ENCODE measurements around the gene MEOX1.
A peak's percentile ranks its signal among the peaks of the same experiment; 100 is the strongest.

The MEOX1 gene

GRCh38 chr17:43680461-43680860 lies 18.7 kb upstream of the MEOX1 start:
- no peak for DNase-seq (ENCODE audit: low read depth in 2 of 2)

GRCh38 chr17:43679911-43680310 lies 18.2 kb upstream of the MEOX1 start:
- no peak for DNase-seq (ENCODE audit: low read depth in 2 of 2)

GRCh38 chr17:43679401-43679800 lies 17.7 kb upstream of the MEOX1 start:
- no peak for DNase-seq (ENCODE audit: low read depth in 2 of 2)

GRCh38 chr17:43676471-43676870 lies 14.7 kb upstream of the MEOX1 start:
- no peak for DNase-seq (ENCODE audit: low read depth in 2 of 2)

GRCh38 chr17:43674394-43674793 lies 12.7 kb upstream of the MEOX1 start:
- DNase-seq (ENCODE audit: low read depth in 2 of 2): no peak

GRCh38 chr17:43673516-43674323 lies 12.0 kb upstream of the MEOX1 start:
- DNase-seq (ENCODE audit: low read depth in 2 of 2): peak; percentile 55 to 72

- DNase-seq (ENCODE audit: low read depth in 2 of 2): no peak
Measured at GRCh38 chr17:43671755-43672519, 10.2 kb upstream of the MEOX1 start.

GRCh38 chr17:43671031-43671692 lies 9.4 kb upstream of the MEOX1 start:
- no peak for DNase-seq (ENCODE audit: low read depth in 2 of 2)

- no peak for DNase-seq (ENCODE audit: low read depth in 2 of 2)
Measured at GRCh38 chr17:43670645-43671030, 8.9 kb upstream of the MEOX1 start.

GRCh38 chr17:43669971-43670644 lies 8.4 kb upstream of the MEOX1 start:
- DNase-seq (ENCODE audit: low read depth in 2 of 2): no peak

- DNase-seq (ENCODE audit: low read depth in 2 of 2): no peak
Measured at GRCh38 chr17:43667947-43668348, 6.2 kb upstream of the MEOX1 start.

- DNase-seq (ENCODE audit: low read depth in 2 of 2): no peak
Measured at GRCh38 chr17:43667506-43667905, 5.8 kb upstream of the MEOX1 start.

- DNase-seq (ENCODE audit: low read depth in 2 of 2): no peak
Measured at GRCh38 chr17:43665937-43666236, 4.2 kb upstream of the MEOX1 start.

GRCh38 chr17:43665084-43665936 lies 3.6 kb upstream of the MEOX1 start:
- DNase-seq (ENCODE audit: low read depth in 2 of 2): no peak

- no peak for DNase-seq (ENCODE audit: low read depth in 2 of 2)
Measured at GRCh38 chr17:43664096-43664495, 2.4 kb upstream of the MEOX1 start.

GRCh38 chr17:43663383-43663782 lies 1.7 kb upstream of the MEOX1 start:
- no peak for DNase-seq (ENCODE audit: low read depth in 2 of 2)

- no peak for DNase-seq (ENCODE audit: low read depth in 2 of 2)
Measured at GRCh38 chr17:43662413-43663141, 855 bp upstream of the MEOX1 start.

GRCh38 chr17:43660816-43661493 lies 767 bp downstream of the MEOX1 start:
- DNase-seq (ENCODE audit: low read depth in 2 of 2): no peak

GRCh38 chr17:43659823-43660617 lies 1.7 kb downstream of the MEOX1 start:
- DNase-seq (ENCODE audit: low read depth in 2 of 2): no peak
